Measurements from ENCODE around the gene FKBP3. TPM values are rescaled to one million over a fixed set of nuclear protein-coding genes. Genes with fewer than 3 reads are reported as not detected.
A peak's percentile ranks its signal among the peaks of the same experiment; 100 is the strongest.
"Not testable (repeated sequence)": the region's sequence is repeated elsewhere in the genome, so short reads cannot be mapped to it uniquely, and the experiment has no call there.

The FKBP3 gene
- total and polyA plus RNA-seq, 5 experiments from 2014 or later: 60.9 to 83.2 (median 70.4) TPM

DNA sequence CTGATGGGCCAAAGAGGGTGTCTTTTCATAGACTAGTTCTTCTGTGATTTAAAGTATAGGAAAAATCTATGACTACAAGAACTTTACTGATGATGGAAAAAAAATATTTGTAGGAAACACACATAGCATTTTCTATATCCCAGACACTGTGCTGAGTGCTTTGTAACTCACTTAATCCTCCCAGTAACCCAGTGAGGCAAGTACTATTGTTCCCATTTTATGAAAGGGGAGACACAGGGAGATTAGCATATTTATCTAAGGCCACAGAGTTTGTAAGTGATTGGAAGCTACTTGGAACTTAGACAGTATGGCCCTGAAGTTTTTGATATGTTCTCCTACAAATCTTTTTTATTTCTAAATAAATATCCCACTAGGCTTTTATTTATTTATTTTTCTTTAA lies 30.5 kb downstream of the FKBP3 start:
- H3K36me3 Mint-ChIP-seq: peaks cover 0 to 79% (median 10%) of the 10 kb centered on the region in 3 donors
- ATAC-seq (no peak), DNase-seq (no peak)
- POLR2A ChIA-PET: no interaction called here
- H3K9me3 Mint-ChIP-seq: no peaks in the 10 kb centered on the region
- peaks cover 0 to 3% (median 1%) of the 10 kb centered on the region in 4 donors for H3K4me1 Mint-ChIP-seq
- no peak overlapping the region for H3K4me3 Mint-ChIP-seq
- no peaks in the 10 kb centered on the region for H3K27me3 Mint-ChIP-seq
- H3K27ac Mint-ChIP-seq: peak overlapping the region in 1 of 10 donors; percentile 28

GRCh38 chr14:45096218-45096617 lies 38.1 kb downstream of the FKBP3 start:
- Mint-ChIP-seq H3K4me1 (peaks cover under 1 to 27% (median 10%) of the 10 kb centered on the region in 4 donors), H3K27ac (no peak overlapping the region)
- POLR2A ChIA-PET: no interaction called here

GRCh38 chr14:45095143-45095542 lies 39.1 kb downstream of the FKBP3 start:
- H3K9me3 Mint-ChIP-seq: no peaks in the 10 kb centered on the region
- no peak for ATAC-seq
- peaks cover 6 to 32% (median 17%) of the 10 kb centered on the region in 4 donors for H3K4me1 Mint-ChIP-seq
- no peak for DNase-seq
- H3K27ac Mint-ChIP-seq: no peak overlapping the region
- H3K27me3 Mint-ChIP-seq: no peaks in the 10 kb centered on the region
- no peak overlapping the region for H3K4me3 Mint-ChIP-seq
- H3K36me3 Mint-ChIP-seq: peaks cover 4 to 68% (median 23%) of the 10 kb centered on the region in 3 donors
- POLR2A ChIA-PET: no interaction called here

More at GRCh38 chr14:45096218-45096617, 38.1 kb downstream of the FKBP3 start:
- no peaks in the 10 kb centered on the region for H3K27me3 Mint-ChIP-seq
- H3K9me3 Mint-ChIP-seq: no peaks in the 10 kb centered on the region
- DNase-seq (no peak), ATAC-seq (no peak)
- H3K4me3 Mint-ChIP-seq: no peak overlapping the region
- H3K36me3 Mint-ChIP-seq: peaks cover 4 to 78% (median 24%) of the 10 kb centered on the region in 3 donors

DNA sequence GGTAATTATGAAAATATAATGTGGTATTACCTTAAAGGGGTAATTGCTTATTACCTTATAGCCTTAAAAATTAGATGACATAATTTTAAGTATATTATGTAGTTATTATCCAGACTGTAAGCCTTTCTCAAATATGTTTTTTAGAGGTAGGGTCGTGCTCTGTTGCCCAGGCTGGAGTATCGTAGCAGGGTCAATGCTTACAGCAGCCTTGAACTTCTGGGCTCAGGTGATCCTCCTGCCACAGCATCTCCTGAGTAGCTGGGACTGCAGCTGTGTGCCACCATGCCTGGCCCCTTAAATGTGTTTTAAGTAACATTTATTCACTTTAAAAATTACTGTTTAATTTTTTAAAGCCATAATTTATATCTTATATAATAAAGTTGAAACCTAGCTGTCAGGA lies 40.0 kb downstream of the FKBP3 start:
- Mint-ChIP-seq H3K4me1 (peaks cover 6 to 40% (median 26%) of the 10 kb centered on the region in 4 donors), H3K27me3 (no peaks in the 10 kb centered on the region), H3K27ac (no peak overlapping the region), H3K9me3 (no peaks in the 10 kb centered on the region), H3K4me3 (no peak overlapping the region), H3K36me3 (peaks cover 4 to 62% (median 19%) of the 10 kb centered on the region in 3 donors)
- POLR2A ChIA-PET: no interaction called here
- DNase-seq (no peak), ATAC-seq (no peak)

- no peak for DNase-seq
- H3K9me3 Mint-ChIP-seq: no peaks in the 10 kb centered on the region
- peak overlapping the region in 4 of 10 donors; percentile 3 to 53 (median 28) for H3K27ac Mint-ChIP-seq
- no peaks in the 10 kb centered on the region for H3K27me3 Mint-ChIP-seq
- no peak for ATAC-seq
- no peak overlapping the region for H3K4me3 Mint-ChIP-seq
- H3K36me3 Mint-ChIP-seq: peaks cover 4 to 55% (median 13%) of the 10 kb centered on the region in 3 donors
- peaks cover 15 to 57% (median 50%) of the 10 kb centered on the region in 4 donors for H3K4me1 Mint-ChIP-seq
- POLR2A ChIA-PET: no interaction called here
These were observed 42.6 kb downstream of the FKBP3 start for GRCh38 chr14:45091710-45092109.

DNA sequence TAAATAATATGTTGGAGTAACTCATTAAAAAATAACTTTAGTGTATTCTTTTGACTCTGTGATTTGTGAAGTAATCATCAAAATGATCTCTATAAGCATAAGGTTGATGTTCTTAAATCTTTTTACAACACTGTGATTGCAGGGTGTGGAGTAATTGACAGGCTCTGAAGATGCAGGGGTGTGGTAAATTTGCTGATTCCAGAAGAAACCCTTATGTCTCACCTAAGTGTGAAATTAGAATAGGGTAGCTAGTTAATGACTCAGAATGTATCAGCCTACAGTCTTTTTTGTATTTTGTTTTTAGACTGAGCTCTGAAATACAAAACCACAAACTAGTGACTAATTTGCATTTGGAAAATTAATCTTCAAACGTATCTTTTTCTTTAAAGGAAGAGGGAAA lies 44.5 kb downstream of the FKBP3 start:
- Mint-ChIP-seq H3K4me3 (peak overlapping the region in 3 of 10 donors; percentile 15 to 33 (median 27)), H3K4me1 (peaks cover 21 to 75% (median 68%) of the 10 kb centered on the region in 4 donors), H3K27me3 (no peaks in the 10 kb centered on the region), H3K27ac (peak overlapping the region in 4 of 10 donors; percentile 2 to 78 (median 37)), H3K36me3 (peaks cover 0 to 38% (median 3%) of the 10 kb centered on the region in 3 donors), H3K9me3 (no peaks in the 10 kb centered on the region)
- DNase-seq (no peak), ATAC-seq (no peak)
- POLR2A ChIA-PET: no interaction called here

GRCh38 chr14:45084946-45085346 lies 49.3 kb downstream of the FKBP3 start:
- POLR2A ChIA-PET: interaction anchor here (0.8 to 2.6 kb wide), 3 partner anchors 49 to 123 kb away, joined by 4 to 17 read pairs (median 4); partner anchors contain the start of genes FKBP3, KLHL28 and TOGARAM1

GRCh38 chr14:45083976-45084722 lies 50.1 kb downstream of the FKBP3 start, which contains the start of gene PRPF39:
TSS of gene PRPF39 (plus strand) at chr14:45084116. CDS start at chr14:45095240, 11,124 bp downstream.
- DNase-seq (peak; percentile 90 to 97 (median 94)), ATAC-seq (peak; percentile 90 to 97)
- Mint-ChIP-seq H3K27me3 (no peaks in the 10 kb centered on the region), H3K4me1 (peaks cover 26 to 58% (median 51%) of the 10 kb centered on the region in 4 donors), H3K9me3 (no peaks in the 10 kb centered on the region), H3K4me3 (peak within 1 kb of the TSS; percentile 91 to 98 (median 96)), H3K27ac (peak within 1 kb of the TSS; percentile 88 to 97 (median 96)), H3K36me3 (peaks cover 0 to 13% (median 0%) of the 10 kb centered on the region in 3 donors)
- POLR2A ChIA-PET: interaction anchor here (0.6 to 2.6 kb wide), 5 partner anchors 50 to 188 kb away, joined by 3 to 17 read pairs (median 4); partner anchors contain the start of genes FKBP3, KLHL28 and TOGARAM1

More at GRCh38 chr14:45084946-45085346, 49.3 kb downstream of the FKBP3 start:
- no peaks in the 10 kb centered on the region for H3K9me3 Mint-ChIP-seq
- peaks cover 0 to 17% (median 0%) of the 10 kb centered on the region in 3 donors for H3K36me3 Mint-ChIP-seq
- H3K4me1 Mint-ChIP-seq: peaks cover 26 to 66% (median 59%) of the 10 kb centered on the region in 4 donors
- H3K27me3 Mint-ChIP-seq: no peaks in the 10 kb centered on the region
- DNase-seq (no peak), ATAC-seq (no peak)
- H3K27ac Mint-ChIP-seq: peak overlapping the region; percentile 1 to 97 (median 96)
- peak overlapping the region; percentile 91 to 98 (median 96) for H3K4me3 Mint-ChIP-seq

- Mint-ChIP-seq H3K36me3 (peaks cover 0 to 10% (median 0%) of the 10 kb centered on the region in 3 donors), H3K4me3 (peak overlapping the region; percentile 91 to 98 (median 96)), H3K27ac (peak overlapping the region; percentile 79 to 97 (median 92)), H3K4me1 (peaks cover 26 to 53% (median 46%) of the 10 kb centered on the region in 4 donors), H3K27me3 (no peaks in the 10 kb centered on the region), H3K9me3 (no peaks in the 10 kb centered on the region)
- POLR2A ChIA-PET: interaction anchor here (1.2 to 2.6 kb wide), 2 partner anchors 122 to 187 kb away, joined by 5 to 17 read pairs; partner anchors contain the start of genes KLHL28 and TOGARAM1
- ATAC-seq (no peak), DNase-seq (no peak)
These were observed 50.7 kb downstream of the FKBP3 start for GRCh38 chr14:45083617-45083975.

DNA sequence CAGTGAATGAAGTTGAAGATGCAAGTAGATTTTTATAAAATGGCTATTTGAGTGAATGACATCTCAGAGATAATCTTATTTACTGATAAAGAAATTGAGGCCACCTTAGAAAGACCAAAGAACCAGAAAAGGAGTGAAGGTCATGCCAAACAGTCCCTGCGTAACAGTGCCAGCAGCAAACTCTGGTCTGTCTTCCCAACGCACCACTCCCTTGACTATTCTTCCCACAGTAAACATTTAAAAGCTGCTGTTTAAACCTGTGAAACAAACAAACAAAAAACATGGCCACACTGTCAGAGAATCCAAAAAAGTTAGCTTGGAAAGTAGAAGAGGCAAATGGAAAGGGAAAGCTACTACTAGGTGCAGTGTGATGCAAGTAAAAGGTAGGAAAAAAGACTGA lies 51.9 kb downstream of the FKBP3 start:
- H3K4me1 Mint-ChIP-seq: peaks cover 19 to 42% (median 36%) of the 10 kb centered on the region in 4 donors
- H3K36me3 Mint-ChIP-seq: peaks cover 0 to 5% (median 0%) of the 10 kb centered on the region in 3 donors
- no peaks in the 10 kb centered on the region for H3K9me3 Mint-ChIP-seq
- DNase-seq (no peak), ATAC-seq (no peak)
- H3K4me3 Mint-ChIP-seq: peak overlapping the region in 9 of 10 donors; percentile 9 to 96 (median 30)
- POLR2A ChIA-PET: interaction anchor here (2.6 kb wide), 1 partner anchor 121 kb away, joined by 17 read pairs; the partner anchor contains the start of genes KLHL28 and TOGARAM1
- H3K27me3 Mint-ChIP-seq: no peaks in the 10 kb centered on the region
- H3K27ac Mint-ChIP-seq: peak overlapping the region in 5 of 10 donors; percentile 27 to 71 (median 61)

DNA sequence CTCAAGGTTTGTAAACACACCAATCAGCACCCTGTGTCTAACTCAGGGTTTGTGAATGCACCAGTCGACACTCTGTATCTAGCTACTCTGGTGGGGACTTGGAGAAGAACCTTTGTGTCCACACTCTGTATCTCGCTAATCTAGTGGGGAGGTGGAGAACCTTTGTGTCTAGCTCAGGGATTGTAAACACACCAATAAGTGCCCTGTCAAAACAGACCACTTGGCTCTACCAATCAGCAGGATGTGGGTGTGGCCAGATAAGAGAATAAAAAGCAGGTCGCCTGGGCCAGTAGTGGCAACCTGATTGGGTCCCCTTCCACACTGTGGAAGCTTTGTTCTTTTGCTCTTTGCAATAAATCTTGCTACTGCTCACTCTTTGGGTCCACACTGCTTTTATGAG lies 53.2 kb downstream of the FKBP3 start:
- H3K4me1 Mint-ChIP-seq: peaks cover 12 to 29% (median 23%) of the 10 kb centered on the region in 4 donors
- DNase-seq, POLR2A ChIA-PET, H3K36me3 Mint-ChIP-seq, H3K4me3 Mint-ChIP-seq, ATAC-seq, H3K27me3 Mint-ChIP-seq, H3K27ac Mint-ChIP-seq, H3K9me3 Mint-ChIP-seq: not testable (repeated sequence)

GRCh38 chr14:45080416-45080968 lies 53.8 kb downstream of the FKBP3 start:
- H3K36me3 Mint-ChIP-seq, H3K27me3 Mint-ChIP-seq, POLR2A ChIA-PET, H3K27ac Mint-ChIP-seq, H3K9me3 Mint-ChIP-seq, ATAC-seq, H3K4me3 Mint-ChIP-seq, DNase-seq: not testable (repeated sequence)
- H3K4me1 Mint-ChIP-seq: peaks cover 12 to 23% (median 17%) of the 10 kb centered on the region in 4 donors

Data from naive thymus-derived CD8-positive, alpha-beta T cell (primary cell).